ENCODE measurements around the gene RANBP6. TPM values are rescaled to one million over a fixed set of nuclear protein-coding genes. Genes with fewer than 3 reads are reported as not detected.

RANBP6 gene
- total RNA-seq, 2 experiments from 2014 or later: 20.0 to 20.7 TPM

Small RNA genes within 50 kb of the gene (microRNA-seq; reads per million reads assigned to microRNA genes)
- 5.5 reads per million, percentile 18 among the genes with 10 or more reads in this experiment for gene MIR4665 (ENCODE audit: borderline microRNAs expressed, borderline number of aligned reads, borderline replicate concordance)

Other genes with a start within 250 kb of the RANBP6 start
- gene ERMP1, start 182.5 kb downstream of the RANBP6 start, total RNA-seq: 10 to 100 TPM; 23.2 to 24.0 TPM
- not detected for gene MLANA, start 124.7 kb downstream of the RANBP6 start, total RNA-seq
- gene IL33, start 200.2 kb upstream of the RANBP6 start, total RNA-seq: not detected

Data from activated CD4-positive, alpha-beta memory T cell treated with anti-CD3 and anti-CD28 coated beads for 36 hours (primary cell).